ENCODE results near the gene COX6B2.
A peak's percentile ranks its signal among the peaks of the same experiment; 100 is the strongest.

COX6B2 gene

DNA sequence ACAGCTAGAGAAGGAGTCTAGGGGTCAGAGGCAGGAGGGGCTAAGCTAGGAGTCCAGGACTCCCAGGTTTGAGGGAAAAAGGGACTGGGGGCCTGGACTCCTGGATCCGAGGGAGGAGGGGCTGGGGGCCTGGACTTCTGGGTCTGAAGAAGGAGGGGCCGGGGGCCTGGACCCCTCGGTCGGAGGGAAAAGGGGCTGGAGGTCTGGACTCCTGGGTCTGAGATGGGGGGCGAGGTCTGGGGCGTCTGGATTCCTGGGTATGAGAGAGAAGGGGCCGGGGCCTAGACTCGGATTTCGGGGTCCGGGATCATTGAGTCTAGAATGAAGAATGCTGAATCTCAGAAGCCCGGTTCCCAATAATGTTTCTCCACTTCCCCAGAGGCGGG lies 52.2 kb downstream of the COX6B2 start:
- ChIA-PET CTCF (interaction anchor here (0.6 to 4.1 kb wide), 36 partner anchors 10 to 232 kb away, joined by 3 to 62 read pairs (median 5); partner anchors contain the start of genes GARIN5B, KMT5C, TMEM150B and TMEM238), POLR2A (interaction anchor here (0.6 to 4.0 kb wide), 7 partner anchors 37 to 105 kb away, joined by 3 to 18 read pairs (median 4); partner anchors contain the start of genes KMT5C and UBE2S)
- Histone ChIP-seq H3K4me1 (ENCODE audit: control insufficient read depth, insufficient read depth, low read length) (peaks cover 3% of the 10 kb centered on the region; the same call in 1 of the 2 replicates), H3K9me3 (ENCODE audit: control insufficient read depth, insufficient read depth, low read depth, low read length) (no peaks in the 10 kb centered on the region), H3K27ac (ENCODE audit: extremely low read depth, low read depth, low read length) (no peak overlapping the region), H3K4me3 (ENCODE audit: low read depth, low read length) (no peak overlapping the region), H3K36me3 (ENCODE audit: control insufficient read depth in 2 of 2, insufficient read depth in 1 of 2, low read length in 2 of 2) (peaks cover 13 to 60% of the 10 kb centered on the region in 2 experiments; a peak in 2 of 3 replicates)
- no peak for TF ChIP-seq SP2 (tag by site-specific recombination; IDR thresholded peaks at IDR 0.05)
- TF ChIP-seq ZNF416 (tag by site-specific recombination; IDR thresholded peaks at IDR 0.05), result no peak
- TF ChIP-seq ZFP69B (tag by site-specific recombination; IDR thresholded peaks at IDR 0.05), result no peak
- TF ChIP-seq KLF1 (tag by site-specific recombination; IDR thresholded peaks at IDR 0.05), result no peak
- no peak for TF ChIP-seq SALL2 (tag by site-specific recombination; IDR thresholded peaks at IDR 0.05; ENCODE audit: borderline replicate concordance)
- no peak for TF ChIP-seq YY1 (tag by site-specific recombination; IDR thresholded peaks at IDR 0.05)

DNA sequence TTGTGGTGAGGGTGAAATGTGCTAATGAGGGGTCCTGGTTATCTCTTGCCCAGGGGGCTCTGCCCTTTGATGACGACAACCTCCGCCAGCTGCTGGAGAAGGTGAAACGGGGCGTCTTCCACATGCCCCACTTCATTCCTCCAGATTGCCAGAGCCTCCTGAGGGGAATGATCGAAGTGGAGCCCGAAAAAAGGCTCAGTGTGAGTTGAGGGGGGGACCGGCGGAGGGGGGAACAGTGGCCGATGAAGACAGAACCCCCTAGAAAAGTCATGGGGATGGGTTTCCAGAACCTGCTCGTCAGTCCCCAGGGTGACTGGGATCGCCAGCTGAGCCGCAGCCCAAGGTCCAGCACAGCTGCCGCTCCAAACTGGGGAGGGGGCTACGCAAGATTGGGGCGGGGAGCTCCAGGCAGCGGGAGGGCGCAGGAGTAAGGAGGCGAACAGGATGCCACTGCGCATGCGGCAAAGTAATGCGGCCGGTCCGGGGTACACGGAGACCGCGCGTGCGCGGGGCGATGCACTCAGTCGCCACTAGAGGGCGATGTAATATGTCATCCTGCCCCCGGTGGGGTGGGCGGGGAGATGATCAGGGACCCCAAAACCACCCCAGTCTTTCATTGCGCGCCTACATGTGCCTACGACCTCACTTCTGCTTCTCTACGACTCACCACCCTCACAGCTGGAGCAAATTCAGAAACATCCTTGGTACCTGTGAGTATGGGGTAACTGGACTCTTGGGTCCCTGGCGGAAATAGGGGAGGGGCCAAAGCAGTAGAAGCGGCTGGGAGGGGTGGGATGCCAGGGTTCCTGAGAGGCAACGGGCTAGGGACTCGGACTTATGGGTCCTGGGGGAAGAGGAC lies 52.8 kb downstream of the COX6B2 start:
- ChIA-PET CTCF (interaction anchor here (0.5 to 4.1 kb wide), 54 partner anchors 9 to 901 kb away, joined by 3 to 62 read pairs (median 4); partner anchors contain the start of genes DNAAF3, FIZ1, KMT5C and TMEM150B), POLR2A (interaction anchor here (0.6 to 4.0 kb wide), 13 partner anchors 19 to 156 kb away, joined by 3 to 18 read pairs (median 4); partner anchors contain the start of genes HSPBP1, KMT5C and UBE2S)
- Histone ChIP-seq H3K27ac (ENCODE audit: extremely low read depth, low read depth, low read length) (no peak overlapping the region; the same call in 1 of the 2 replicates), H3K9me3 (ENCODE audit: control insufficient read depth, insufficient read depth, low read depth, low read length) (no peaks in the 10 kb centered on the region), H3K4me1 (ENCODE audit: control insufficient read depth, insufficient read depth, low read length) (peaks cover 3% of the 10 kb centered on the region; the same call in 1 of the 2 replicates), H3K4me3 (ENCODE audit: low read depth, low read length) (peak overlapping the region; percentile 18), H3K36me3 (ENCODE audit: control insufficient read depth in 2 of 2, insufficient read depth in 1 of 2, low read length in 2 of 2) (peaks cover 9 to 57% of the 10 kb centered on the region in 2 experiments; a peak in 2 of 3 replicates)
- no peak for TF ChIP-seq ZBTB17 (tag by site-specific recombination; IDR thresholded peaks at IDR 0.05)
- no peak for TF ChIP-seq ZNF621 (tag by site-specific recombination; IDR thresholded peaks at IDR 0.05)
- no peak for TF ChIP-seq ZNF121 (tag by site-specific recombination; IDR thresholded peaks at IDR 0.05)
- peak; percentile 56 for TF ChIP-seq EGR2 (tag by site-specific recombination; IDR thresholded peaks at IDR 0.05; ENCODE audit: low read depth)
- TF ChIP-seq ZNF184 (tag by site-specific recombination; IDR thresholded peaks at IDR 0.05), result no peak
- peak; percentile 47; the same call in 1 of the 2 replicates for TF ChIP-seq SP3 (tag by site-specific recombination; IDR thresholded peaks at IDR 0.05)
- TF ChIP-seq, protein P1, sequence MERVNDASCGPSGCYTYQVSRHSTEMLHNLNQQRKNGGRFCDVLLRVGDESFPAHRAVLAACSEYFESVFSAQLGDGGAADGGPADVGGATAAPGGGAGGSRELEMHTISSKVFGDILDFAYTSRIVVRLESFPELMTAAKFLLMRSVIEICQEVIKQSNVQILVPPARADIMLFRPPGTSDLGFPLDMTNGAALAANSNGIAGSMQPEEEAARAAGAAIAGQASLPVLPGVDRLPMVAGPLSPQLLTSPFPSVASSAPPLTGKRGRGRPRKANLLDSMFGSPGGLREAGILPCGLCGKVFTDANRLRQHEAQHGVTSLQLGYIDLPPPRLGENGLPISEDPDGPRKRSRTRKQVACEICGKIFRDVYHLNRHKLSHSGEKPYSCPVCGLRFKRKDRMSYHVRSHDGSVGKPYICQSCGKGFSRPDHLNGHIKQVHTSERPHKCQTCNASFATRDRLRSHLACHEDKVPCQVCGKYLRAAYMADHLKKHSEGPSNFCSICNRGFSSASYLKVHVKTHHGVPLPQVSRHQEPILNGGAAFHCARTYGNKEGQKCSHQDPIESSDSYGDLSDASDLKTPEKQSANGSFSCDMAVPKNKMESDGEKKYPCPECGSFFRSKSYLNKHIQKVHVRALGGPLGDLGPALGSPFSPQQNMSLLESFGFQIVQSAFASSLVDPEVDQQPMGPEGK (tag by site-specific recombination; IDR thresholded peaks at IDR 0.05), result peak; percentile 92
- TF ChIP-seq, protein P2, sequence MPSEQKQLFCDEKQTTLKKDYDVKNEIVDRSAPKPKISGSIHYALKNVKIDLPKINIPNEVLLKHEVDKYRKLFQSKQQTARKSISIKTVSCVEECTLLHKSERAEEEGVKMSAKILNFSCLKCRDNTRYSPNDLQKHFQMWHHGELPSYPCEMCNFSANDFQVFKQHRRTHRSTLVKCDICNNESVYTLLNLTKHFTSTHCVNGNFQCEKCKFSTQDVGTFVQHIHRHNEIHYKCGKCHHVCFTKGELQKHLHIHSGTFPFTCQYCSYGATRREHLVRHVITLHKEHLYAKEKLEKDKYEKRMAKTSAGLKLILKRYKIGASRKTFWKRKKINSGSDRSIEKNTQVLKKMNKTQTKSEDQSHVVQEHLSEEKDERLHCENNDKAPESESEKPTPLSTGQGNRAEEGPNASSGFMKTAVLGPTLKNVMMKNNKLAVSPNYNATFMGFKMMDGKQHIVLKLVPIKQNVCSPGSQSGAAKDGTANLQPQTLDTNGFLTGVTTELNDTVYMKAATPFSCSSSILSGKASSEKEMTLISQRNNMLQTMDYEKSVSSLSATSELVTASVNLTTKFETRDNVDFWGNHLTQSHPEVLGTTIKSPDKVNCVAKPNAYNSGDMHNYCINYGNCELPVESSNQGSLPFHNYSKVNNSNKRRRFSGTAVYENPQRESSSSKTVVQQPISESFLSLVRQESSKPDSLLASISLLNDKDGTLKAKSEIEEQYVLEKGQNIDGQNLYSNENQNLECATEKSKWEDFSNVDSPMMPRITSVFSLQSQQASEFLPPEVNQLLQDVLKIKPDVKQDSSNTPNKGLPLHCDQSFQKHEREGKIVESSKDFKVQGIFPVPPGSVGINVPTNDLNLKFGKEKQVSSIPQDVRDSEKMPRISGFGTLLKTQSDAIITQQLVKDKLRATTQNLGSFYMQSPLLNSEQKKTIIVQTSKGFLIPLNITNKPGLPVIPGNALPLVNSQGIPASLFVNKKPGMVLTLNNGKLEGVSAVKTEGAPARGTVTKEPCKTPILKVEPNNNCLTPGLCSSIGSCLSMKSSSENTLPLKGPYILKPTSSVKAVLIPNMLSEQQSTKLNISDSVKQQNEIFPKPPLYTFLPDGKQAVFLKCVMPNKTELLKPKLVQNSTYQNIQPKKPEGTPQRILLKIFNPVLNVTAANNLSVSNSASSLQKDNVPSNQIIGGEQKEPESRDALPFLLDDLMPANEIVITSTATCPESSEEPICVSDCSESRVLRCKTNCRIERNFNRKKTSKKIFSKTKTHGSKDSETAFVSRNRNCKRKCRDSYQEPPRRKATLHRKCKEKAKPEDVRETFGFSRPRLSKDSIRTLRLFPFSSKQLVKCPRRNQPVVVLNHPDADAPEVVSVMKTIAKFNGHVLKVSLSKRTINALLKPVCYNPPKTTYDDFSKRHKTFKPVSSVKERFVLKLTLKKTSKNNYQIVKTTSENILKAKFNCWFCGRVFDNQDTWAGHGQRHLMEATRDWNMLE (tag by site-specific recombination; conservative IDR thresholded peaks at IDR 0.05; ENCODE audit: low read depth), result no peak
- TF ChIP-seq ZNF335 (tag by site-specific recombination; conservative IDR thresholded peaks at IDR 0.05), result peak; percentile 61
- TF ChIP-seq ZNF174 (tag by site-specific recombination; IDR thresholded peaks at IDR 0.05), result no peak
- TF ChIP-seq ZNF433 (tag by site-specific recombination; IDR thresholded peaks at IDR 0.05; ENCODE audit: low read depth), result no peak
- TF ChIP-seq, protein P3, sequence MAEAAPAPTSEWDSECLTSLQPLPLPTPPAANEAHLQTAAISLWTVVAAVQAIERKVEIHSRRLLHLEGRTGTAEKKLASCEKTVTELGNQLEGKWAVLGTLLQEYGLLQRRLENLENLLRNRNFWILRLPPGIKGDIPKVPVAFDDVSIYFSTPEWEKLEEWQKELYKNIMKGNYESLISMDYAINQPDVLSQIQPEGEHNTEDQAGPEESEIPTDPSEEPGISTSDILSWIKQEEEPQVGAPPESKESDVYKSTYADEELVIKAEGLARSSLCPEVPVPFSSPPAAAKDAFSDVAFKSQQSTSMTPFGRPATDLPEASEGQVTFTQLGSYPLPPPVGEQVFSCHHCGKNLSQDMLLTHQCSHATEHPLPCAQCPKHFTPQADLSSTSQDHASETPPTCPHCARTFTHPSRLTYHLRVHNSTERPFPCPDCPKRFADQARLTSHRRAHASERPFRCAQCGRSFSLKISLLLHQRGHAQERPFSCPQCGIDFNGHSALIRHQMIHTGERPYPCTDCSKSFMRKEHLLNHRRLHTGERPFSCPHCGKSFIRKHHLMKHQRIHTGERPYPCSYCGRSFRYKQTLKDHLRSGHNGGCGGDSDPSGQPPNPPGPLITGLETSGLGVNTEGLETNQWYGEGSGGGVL (tag by site-specific recombination; IDR thresholded peaks at IDR 0.05), result peak; percentile 12; the same call in 1 of the 2 replicates
- no peak for TF ChIP-seq ZNF24 (tag by site-specific recombination; IDR thresholded peaks at IDR 0.05)
- no peak for TF ChIP-seq RBAK (tag by site-specific recombination; IDR thresholded peaks at IDR 0.05)
- TF ChIP-seq, protein P4, sequence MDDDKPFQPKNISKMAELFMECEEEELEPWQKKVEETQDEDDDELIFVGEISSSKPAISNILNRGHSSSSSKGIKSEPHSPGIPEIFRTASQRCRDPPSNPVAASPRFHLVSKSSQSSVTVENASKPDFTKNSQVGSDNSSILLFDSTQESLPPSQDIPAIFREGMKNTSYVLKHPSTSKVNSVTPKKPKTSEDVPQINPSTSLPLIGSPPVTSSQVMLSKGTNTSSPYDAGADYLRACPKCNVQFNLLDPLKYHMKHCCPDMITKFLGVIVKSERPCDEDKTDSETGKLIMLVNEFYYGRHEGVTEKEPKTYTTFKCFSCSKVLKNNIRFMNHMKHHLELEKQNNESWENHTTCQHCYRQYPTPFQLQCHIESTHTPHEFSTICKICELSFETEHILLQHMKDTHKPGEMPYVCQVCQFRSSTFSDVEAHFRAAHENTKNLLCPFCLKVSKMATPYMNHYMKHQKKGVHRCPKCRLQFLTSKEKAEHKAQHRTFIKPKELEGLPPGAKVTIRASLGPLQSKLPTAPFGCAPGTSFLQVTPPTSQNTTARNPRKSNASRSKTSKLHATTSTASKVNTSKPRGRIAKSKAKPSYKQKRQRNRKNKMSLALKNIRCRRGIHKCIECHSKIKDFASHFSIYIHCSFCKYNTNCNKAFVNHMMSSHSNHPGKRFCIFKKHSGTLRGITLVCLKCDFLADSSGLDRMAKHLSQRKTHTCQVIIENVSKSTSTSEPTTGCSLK (tag by site-specific recombination; IDR thresholded peaks at IDR 0.05), result no peak
- peak; percentile 68 for TF ChIP-seq ZNF341 (tag by site-specific recombination; IDR thresholded peaks at IDR 0.05; ENCODE audit: low read depth)

Measured in HEK293 (cell line).